Measurements from ENCODE around the gene MANEAL.
"Not testable (repeated sequence)": the region's sequence is repeated elsewhere in the genome, so short reads cannot be mapped to it uniquely, and the experiment has no call there.

The MANEAL gene

GRCh38 chr1:37765916-37766664, 27.6 kb upstream of the MANEAL start (continued):
- TF ChIP-seq ZBTB48 (tag by site-specific recombination; IDR thresholded peaks at IDR 0.05) (no peak), ZBTB6 (tag by site-specific recombination; IDR thresholded peaks at IDR 0.05) (no peak)

DNA sequence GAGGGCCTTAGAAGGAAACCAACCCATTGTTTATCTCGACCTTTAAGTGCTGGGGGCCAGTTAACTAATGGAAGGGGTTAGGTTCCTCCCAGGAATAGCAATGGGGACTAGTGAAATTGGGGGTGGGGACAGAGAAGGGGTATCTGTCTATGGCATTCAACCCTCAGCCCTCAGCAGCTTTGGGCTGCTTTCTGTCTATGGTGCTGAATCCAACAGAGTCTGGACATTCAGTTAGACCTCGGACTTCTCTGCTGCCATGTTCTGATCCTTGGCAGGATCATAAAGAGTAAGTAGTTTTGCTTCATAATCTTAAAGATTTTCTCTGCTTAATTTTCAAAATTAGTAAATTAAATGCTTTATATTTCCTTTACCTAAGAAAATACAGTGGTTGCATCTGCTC, 26.2 kb upstream of the MANEAL start:
- Histone ChIP-seq H3K4me1 (ENCODE audit: control insufficient read depth, insufficient read depth, low read length) (no peaks in the 10 kb centered on the region), H3K9me3 (ENCODE audit: control insufficient read depth, insufficient read depth, low read depth, low read length) (no peaks in the 10 kb centered on the region), H3K4me3 (ENCODE audit: low read depth, low read length) (no peak overlapping the region), H3K27ac (ENCODE audit: extremely low read depth, low read depth, low read length) (no peak overlapping the region), H3K36me3 (ENCODE audit: control insufficient read depth in 2 of 2, insufficient read depth in 1 of 2, low read length in 2 of 2) (no peaks in the 10 kb centered on the region)
- ChIA-PET CTCF (no interaction called here), POLR2A (no interaction called here)
- TF ChIP-seq REST (tag by site-specific recombination; IDR thresholded peaks at IDR 0.05), result peak; percentile 41
- no peak for TF ChIP-seq ZBTB44 (tag by site-specific recombination; IDR thresholded peaks at IDR 0.05)

GRCh38 chr1:37771440-37771839, 22.2 kb upstream of the MANEAL start:
- H3K4me1 ChIP-seq (ENCODE audit: control insufficient read depth, insufficient read depth, low read length); POLR2A ChIA-PET; H3K9me3 ChIP-seq (ENCODE audit: control insufficient read depth, insufficient read depth, low read depth, low read length); H3K4me3 ChIP-seq (ENCODE audit: low read depth, low read length); H3K36me3 ChIP-seq (ENCODE audit: control insufficient read depth in 2 of 2, insufficient read depth in 1 of 2, low read length in 2 of 2); H3K27ac ChIP-seq (ENCODE audit: extremely low read depth, low read depth, low read length): not testable (repeated sequence)
- TF ChIP-seq SCRT2 (tag by site-specific recombination; IDR thresholded peaks at IDR 0.05) (peak; percentile 84), SCRT1 (tag by site-specific recombination; IDR thresholded peaks at IDR 0.05; ENCODE audit: borderline replicate concordance) (peak; percentile 86)
- CTCF ChIA-PET, result interaction anchor here (0.6 to 0.8 kb wide), 2 partner anchors 57 to 168 kb away, joined by 3 to 4 read pairs; no protein-coding TSS in a partner anchor

DNA sequence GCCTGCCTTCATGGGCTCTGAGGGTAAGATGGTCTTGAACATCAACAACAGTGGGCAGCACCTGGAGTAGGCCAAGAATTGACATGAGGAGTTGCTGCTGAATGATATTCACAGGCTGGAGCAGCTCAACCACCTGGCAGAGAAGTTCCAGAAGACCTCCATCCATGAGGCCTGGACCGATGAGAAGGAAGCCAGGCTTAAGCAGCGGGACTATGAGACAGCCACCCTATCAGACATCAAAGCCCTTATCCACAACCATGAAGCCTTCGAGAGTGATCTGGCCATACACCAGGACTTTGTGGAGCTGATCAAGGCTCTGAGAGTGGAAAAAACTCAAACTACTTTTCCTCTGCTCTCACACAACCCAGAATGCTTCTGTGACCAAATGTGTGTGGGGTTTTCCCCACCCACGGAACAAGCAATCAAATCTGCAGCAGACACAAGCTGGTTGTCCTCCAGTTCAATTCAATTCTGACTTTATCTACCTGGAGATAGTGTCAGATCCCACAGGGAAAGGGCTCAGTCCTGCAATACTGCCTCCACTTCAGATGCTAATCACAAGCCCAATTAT, 16.6 kb upstream of the MANEAL start:
- H3K27ac ChIP-seq (ENCODE audit: extremely low read depth, low read depth, low read length), result no peak overlapping the region
- H3K36me3 ChIP-seq (ENCODE audit: control insufficient read depth in 2 of 2, insufficient read depth in 1 of 2, low read length in 2 of 2), result no peaks in the 10 kb centered on the region
- POLR2A ChIA-PET, result no interaction called here
- CTCF ChIA-PET, result interaction anchor here (0.6 kb wide), 1 partner anchor 11 kb away, joined by 4 read pairs; no protein-coding TSS in a partner anchor
- H3K4me1 ChIP-seq (ENCODE audit: control insufficient read depth, insufficient read depth, low read length), result no peaks in the 10 kb centered on the region
- no peaks in the 10 kb centered on the region for H3K9me3 ChIP-seq (ENCODE audit: control insufficient read depth, insufficient read depth, low read depth, low read length)
- H3K4me3 ChIP-seq (ENCODE audit: low read depth, low read length), result no peak overlapping the region
- TF ChIP-seq ZBTB44 (tag by site-specific recombination; IDR thresholded peaks at IDR 0.05), result no peak
- no peak for TF ChIP-seq ZNF571 (tag by site-specific recombination; IDR thresholded peaks at IDR 0.05)
- TF ChIP-seq ZFHX2 (tag by site-specific recombination; conservative IDR thresholded peaks at IDR 0.05), result peak; percentile 49
- TF ChIP-seq EGR2 (tag by site-specific recombination; IDR thresholded peaks at IDR 0.05; ENCODE audit: low read depth), result peak; percentile 57; the same call in 1 of the 2 replicates
- TF ChIP-seq OVOL3 (tag by site-specific recombination; IDR thresholded peaks at IDR 0.05), result no peak
- TF ChIP-seq ZNF580 (tag by site-specific recombination; IDR thresholded peaks at IDR 0.05), result no peak
- no peak for TF ChIP-seq ZNF76 (tag by site-specific recombination; IDR thresholded peaks at IDR 0.05; ENCODE audit: borderline replicate concordance, low read depth)
- TF ChIP-seq ZBTB10 (tag by site-specific recombination; IDR thresholded peaks at IDR 0.05), result no peak
- no peak for TF ChIP-seq KLF17 (tag by site-specific recombination; IDR thresholded peaks at IDR 0.05)
